GM12878 (cell line): ENCODE data around the gene SIGLEC14. TPM values are rescaled to one million over a fixed set of nuclear protein-coding genes. Genes with fewer than 3 reads are reported as not detected.

Experiments
- FOXK2 ChIP-seq: fragments of 450-650 bp; IDR thresholded peaks from 2 replicates; pipeline ENCODE4 v1.6.1; 2017; ENCODE audit warnings: mild to moderate bottlenecking, moderate library complexity
- MAX ChIP-seq: IDR thresholded peaks from 2 replicates; pipeline ENCODE4 v1.6.1; 2012; ENCODE audit warnings: low read depth, low read length, improper control_type of control experiment
- MTA2 ChIP-seq: fragments of 450-650 bp; IDR thresholded peaks from 2 replicates; pipeline ENCODE4 v1.6.1; 2016; ENCODE audit warnings: low read depth, mild to moderate bottlenecking, moderate library complexity
- MYC ChIP-seq: IDR thresholded peaks from 2 replicates; pipeline ENCODE4 v1.6.1; 2011; ENCODE audit warnings: mild to moderate bottlenecking, low read length, moderate library complexity, inconsistent platforms; ENCODE audit not compliant: insufficient read depth, insufficient replicate concordance, insufficient read length, severe bottlenecking
- REST ChIP-seq: IDR thresholded peaks from 2 replicates; pipeline ENCODE4 v1.6.1; 2012; ENCODE audit warnings: mild to moderate bottlenecking, low read depth, low read length
- TCF3 ChIP-seq: IDR thresholded peaks from 2 replicates; pipeline ENCODE4 v1.6.1; 2012; ENCODE audit warnings: low read depth, mild to moderate bottlenecking, low read length, borderline replicate concordance; ENCODE audit not compliant: insufficient read depth
- USF2 ChIP-seq: IDR thresholded peaks from 2 replicates; pipeline ENCODE4 v1.6.1; 2011; ENCODE audit warnings: low read depth, low read length, improper control_type of control experiment, borderline replicate concordance
- ZNF687 ChIP-seq: fragments of 450-650 bp; IDR thresholded peaks from 2 replicates; pipeline ENCODE4 v1.6.1; 2017; ENCODE audit warnings: mild to moderate bottlenecking, moderate library complexity
- polyA plus RNA-seq, 11 experiments: library from polyadenylated mRNA; depleted of rRNA in 4 of 11; unstranded in 6 of 11; stranded (reverse) in 5 of 11; fragments of >200 nt; fragmentation: Nextera tagmentation in 4 of 11; fragmentation: Illumina TruSeq in 1 of 11; extraction: Ambion mirVana in 4 of 11; extraction: Trizol in 1 of 11; gene quantifications; 1 replicate in 1 of 11; 2 replicates in 10 of 11; pipeline versions ENCODE4 v1.2.1 to v1.2.3, GENCODE V29; 2011 to 2016; ENCODE audit warnings: inconsistent platforms in 2 of 11, missing spikeins in 2 of 11, low read depth in 1 of 11
- total RNA-seq, 4 experiments: library from RNA; depleted of rRNA in 3 of 4; stranded (reverse); fragments of >200 nt in 3 of 4; fragmentation: Illumina TruSeq in 1 of 4; extraction: Trizol in 1 of 4; gene quantifications; 2 replicates each; pipeline versions ENCODE4 v1.2.1 to v1.2.3, GENCODE V29; 2013 to 2021

The SIGLEC14 gene
- total and polyA plus RNA-seq, 10 of the 15 experiments (the other 5 are each of a cell fraction or from before 2014, with no cell fraction given) = 0.57 to 8.4 (median 4.6) TPM

- TF ChIP-seq USF2 (no peak), FOXK2 (no peak), MAX (no peak), MTA2 (no peak), ZNF687 (no peak), TCF3 (no peak), MYC (no peak), REST (no peak)
- TF ChIP-seq, all 136 proteins: peak for 8
Observed at GRCh38 chr19:51651216-51651846, 4.7 kb upstream of the SIGLEC14 start (continued).
